ENCODE data around the gene SMC1B. TPM values are rescaled to one million over a fixed set of nuclear protein-coding genes. Genes with fewer than 3 reads are reported as not detected.
"Not testable (repeated sequence)": the region's sequence is repeated elsewhere in the genome, so short reads cannot be mapped to it uniquely, and the experiment has no call there.

Gene SMC1B
- total and polyA plus RNA-seq, 2 of the 8 experiments (the other 6 are each of a cell fraction or from before 2014, with no cell fraction given), result 0.02 TPM; not detected in 1

- no peak for TF ChIP-seq CEBPB (IDR thresholded peaks at IDR 0.05; ENCODE audit: low read depth, low read length)
- no peak for TF ChIP-seq JUN (IDR thresholded peaks at IDR 0.05; ENCODE audit: low read depth, low read length)
- no peak for TF ChIP-seq RXRA (IDR thresholded peaks at IDR 0.05; ENCODE audit: insufficient read depth, low read depth, low read length)
Measured at GRCh38 chr22:45376009-45376408, 37.4 kb downstream of the SMC1B start (continued).

- H3K23ac ChIP-seq (ENCODE audit: insufficient read length); H3K4me3 ChIP-seq (ENCODE audit: extremely low read depth in 1 of 4, insufficient read depth in 2 of 4, low read depth in 3 of 4, low read length in 4 of 4); H3K56ac ChIP-seq (replicated peaks; ENCODE audit: insufficient read length, low read depth, low read length); H3K9me3 ChIP-seq (ENCODE audit: insufficient read depth in 2 of 2, low read depth in 1 of 2, low read length in 1 of 2); H4K5ac ChIP-seq (ENCODE audit: insufficient read length, low read depth, low read length); H2BK20ac ChIP-seq (ENCODE audit: low read length); H3K27ac ChIP-seq (ENCODE audit: low read depth, low read length); H4K91ac ChIP-seq (replicated peaks; ENCODE audit: insufficient read length, low read length); H3K4me2 ChIP-seq (ENCODE audit: insufficient read depth in 1 of 2, low read depth in 2 of 2, low read length in 2 of 2); H2AFZ ChIP-seq (ENCODE audit: low read length); H2BK120ac ChIP-seq (replicated peaks; ENCODE audit: low read depth, low read length); H3K14ac ChIP-seq (ENCODE audit: insufficient read length); H3K79me2 ChIP-seq (ENCODE audit: control insufficient read depth in 1 of 2, insufficient read depth in 2 of 2, low read length in 2 of 2); H4K20me1 ChIP-seq (replicated peaks in 1 of 2; ENCODE audit: control insufficient read depth in 1 of 2, insufficient read depth in 2 of 2, low read length in 2 of 2); FAIRE-seq; H3K36me3 ChIP-seq (ENCODE audit: control insufficient read depth in 2 of 4, insufficient read depth in 4 of 4, low read length in 3 of 4); H2BK12ac ChIP-seq (ENCODE audit: low read depth, low read length); H3K4me1 ChIP-seq (replicated peaks in 1 of 4; ENCODE audit: control insufficient read depth in 3 of 4, insufficient read depth in 4 of 4, low read length in 3 of 4); H3K23me2 ChIP-seq (ENCODE audit: low read depth, low read length); H3K27me3 ChIP-seq (replicated peaks in 1 of 4; ENCODE audit: control insufficient read depth in 3 of 4, extremely low read depth in 1 of 4, insufficient read depth in 3 of 4, low read length in 3 of 4); H3K18ac ChIP-seq (ENCODE audit: extremely low read depth, low read length); H2BK5ac ChIP-seq (ENCODE audit: low read depth, low read length); H3K79me1 ChIP-seq (ENCODE audit: low read depth, low read length); H3K4ac ChIP-seq (replicated peaks; ENCODE audit: insufficient read length, low read depth, low read length); H2AK5ac ChIP-seq (ENCODE audit: low read depth, low read length); DNase-seq (ENCODE audit: low read depth in 1 of 2, low spot score in 2 of 2); H3K9ac ChIP-seq (replicated peaks in 1 of 4; ENCODE audit: extremely low read depth in 1 of 4, low read depth in 3 of 4, low read length in 3 of 4); H2BK15ac ChIP-seq (ENCODE audit: low read length); H4K8ac ChIP-seq (ENCODE audit: extremely low read depth, insufficient read depth, low read length); POLR2A ChIA-PET (ENCODE audit: partially characterized antibody); CTCF ChIA-PET (ENCODE audit: partially characterized antibody): not testable (repeated sequence)
- 94% methylated on average over 3 of the region's 3 CpGs; no CpG with 5 or more reads in 1 of the 2 experiments for WGBS, 2 experiments (ENCODE audit: extremely low coverage in 1 of 2, insufficient coverage in 1 of 2, insufficient read length in 1 of 2, insufficient replicate concordance in 2 of 2, low coverage in 1 of 2, low lambda C conversion rate in 2 of 2, missing lambda C conversion rate in 1 of 2)
Measured at GRCh38 chr22:45373592-45373991, 39.8 kb downstream of the SMC1B start.
